ENCODE measurements around the gene PIP4K2C.

Gene PIP4K2C

DNA sequence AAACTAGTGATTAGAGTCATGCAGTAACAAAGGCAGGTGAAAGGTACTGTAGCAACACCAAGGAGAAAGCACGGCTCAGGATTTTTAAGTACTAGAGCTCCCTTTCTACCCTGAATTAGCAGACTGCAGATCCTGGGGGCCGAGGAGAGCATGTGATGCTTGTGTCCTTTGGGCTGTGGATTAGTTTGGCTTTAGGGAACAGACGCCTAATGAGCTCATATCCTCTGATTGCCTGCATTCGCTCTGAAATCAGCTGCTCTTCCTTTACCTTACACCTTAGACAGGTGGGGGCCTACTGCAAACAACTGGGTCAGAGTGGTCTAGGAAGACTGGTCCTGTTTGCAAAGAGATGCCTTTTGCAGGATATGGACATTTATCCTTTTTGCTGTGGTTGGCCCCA lies 2.2 kb downstream of the PIP4K2C start:
- DNase-seq (ENCODE audit: low spot score) (no peak), ATAC-seq (ENCODE audit: low read depth) (no peak)
- H3K36me3 ChIP-seq (ENCODE audit: low read depth): peaks cover 34% of the 10 kb centered on the region
- no peak overlapping the region for H3K4me3 ChIP-seq (ENCODE audit: severe bottlenecking)
- H3K4me1 ChIP-seq (ENCODE audit: insufficient read depth, poor library complexity, severe bottlenecking): peaks cover 13% of the 10 kb centered on the region
- H3K9me3 ChIP-seq (ENCODE audit: severe bottlenecking): no peaks in the 10 kb centered on the region
- H3K27me3 ChIP-seq (ENCODE audit: insufficient read depth, poor library complexity, severe bottlenecking): no peaks in the 10 kb centered on the region
- no peak overlapping the region for H3K27ac ChIP-seq (ENCODE audit: poor library complexity, severe bottlenecking)
- TF ChIP-seq, protein P1, sequence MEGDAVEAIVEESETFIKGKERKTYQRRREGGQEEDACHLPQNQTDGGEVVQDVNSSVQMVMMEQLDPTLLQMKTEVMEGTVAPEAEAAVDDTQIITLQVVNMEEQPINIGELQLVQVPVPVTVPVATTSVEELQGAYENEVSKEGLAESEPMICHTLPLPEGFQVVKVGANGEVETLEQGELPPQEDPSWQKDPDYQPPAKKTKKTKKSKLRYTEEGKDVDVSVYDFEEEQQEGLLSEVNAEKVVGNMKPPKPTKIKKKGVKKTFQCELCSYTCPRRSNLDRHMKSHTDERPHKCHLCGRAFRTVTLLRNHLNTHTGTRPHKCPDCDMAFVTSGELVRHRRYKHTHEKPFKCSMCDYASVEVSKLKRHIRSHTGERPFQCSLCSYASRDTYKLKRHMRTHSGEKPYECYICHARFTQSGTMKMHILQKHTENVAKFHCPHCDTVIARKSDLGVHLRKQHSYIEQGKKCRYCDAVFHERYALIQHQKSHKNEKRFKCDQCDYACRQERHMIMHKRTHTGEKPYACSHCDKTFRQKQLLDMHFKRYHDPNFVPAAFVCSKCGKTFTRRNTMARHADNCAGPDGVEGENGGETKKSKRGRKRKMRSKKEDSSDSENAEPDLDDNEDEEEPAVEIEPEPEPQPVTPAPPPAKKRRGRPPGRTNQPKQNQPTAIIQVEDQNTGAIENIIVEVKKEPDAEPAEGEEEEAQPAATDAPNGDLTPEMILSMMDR (IDR thresholded peaks at IDR 0.05; ENCODE audit: poor library complexity, severe bottlenecking): no peak

DNA sequence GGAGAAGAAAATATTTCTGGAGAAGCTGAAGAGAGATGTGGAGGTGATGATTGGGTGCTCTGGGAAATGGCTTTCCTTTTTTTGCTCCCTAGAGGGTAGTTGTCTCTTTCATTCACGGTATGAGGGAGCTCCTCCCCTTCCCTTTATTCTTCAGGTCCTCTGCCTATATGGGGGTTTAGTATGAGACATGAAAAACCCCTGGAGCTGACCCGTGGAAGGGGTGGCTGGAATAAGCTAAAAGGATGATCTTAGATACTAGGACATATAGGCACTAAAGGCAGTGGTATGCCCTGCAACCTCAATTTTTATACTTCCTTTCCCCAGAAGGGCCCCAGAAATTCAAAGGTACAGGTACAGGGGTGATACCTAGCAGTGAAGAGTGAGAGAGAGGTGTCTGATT lies 9.4 kb downstream of the PIP4K2C start:
- peaks cover 5% of the 10 kb centered on the region for H3K4me1 ChIP-seq (ENCODE audit: insufficient read depth, poor library complexity, severe bottlenecking)
- H3K36me3 ChIP-seq (ENCODE audit: low read depth): peaks cover 37% of the 10 kb centered on the region
- no peak overlapping the region for H3K4me3 ChIP-seq (ENCODE audit: severe bottlenecking)
- ATAC-seq (ENCODE audit: low read depth) (no peak), DNase-seq (ENCODE audit: low spot score) (no peak)
- TF ChIP-seq, protein P1 (IDR thresholded peaks at IDR 0.05; ENCODE audit: poor library complexity, severe bottlenecking): no peak
- no peaks in the 10 kb centered on the region for H3K9me3 ChIP-seq (ENCODE audit: severe bottlenecking)
- no peak overlapping the region for H3K27ac ChIP-seq (ENCODE audit: poor library complexity, severe bottlenecking)
- no peaks in the 10 kb centered on the region for H3K27me3 ChIP-seq (ENCODE audit: insufficient read depth, poor library complexity, severe bottlenecking)

DNA sequence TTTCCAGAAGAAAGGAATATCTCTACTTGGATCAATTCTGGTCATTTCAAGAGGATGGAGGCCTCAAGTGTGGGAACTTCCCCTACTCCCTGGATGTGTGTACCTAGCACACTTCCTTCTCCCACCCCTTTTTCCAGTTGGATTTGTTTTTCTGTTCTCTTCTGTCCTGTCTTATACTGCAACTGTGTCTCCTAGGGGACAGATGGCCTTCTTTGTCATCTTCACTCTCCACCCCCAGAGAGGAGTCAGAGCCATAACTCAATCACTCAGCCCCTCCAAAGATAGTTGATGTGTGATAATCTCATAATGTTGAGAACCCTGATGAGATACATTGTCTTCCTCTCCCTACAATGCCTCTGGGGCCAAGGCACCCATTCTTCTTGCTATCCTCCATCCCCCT lies 11.6 kb downstream of the PIP4K2C start:
- Histone ChIP-seq H3K36me3 (ENCODE audit: low read depth) (peaks cover 21% of the 10 kb centered on the region), H3K27ac (ENCODE audit: poor library complexity, severe bottlenecking) (no peak overlapping the region)

DNA sequence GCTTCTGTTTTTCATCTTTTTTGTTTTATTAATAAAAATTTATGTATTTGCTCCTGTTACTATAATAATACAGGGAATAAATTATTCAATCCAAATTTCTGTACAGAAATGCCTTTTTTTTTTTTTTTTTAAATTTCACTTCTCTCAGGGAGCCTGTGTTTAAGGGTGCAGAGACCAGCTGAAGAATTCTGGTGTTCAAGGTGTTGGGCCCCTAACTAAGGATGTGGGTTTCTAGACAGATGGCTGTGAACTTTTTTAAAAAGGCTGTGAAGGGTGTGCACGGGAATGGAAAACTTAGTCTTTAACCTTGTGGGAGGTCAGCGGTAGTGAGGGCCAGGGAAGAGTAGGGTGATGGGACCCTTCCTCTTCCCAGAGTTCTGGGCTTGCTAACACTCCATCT lies 12.3 kb downstream of the PIP4K2C start:
- Histone ChIP-seq H3K36me3 (ENCODE audit: low read depth) (peaks cover 19% of the 10 kb centered on the region), H3K4me1 (ENCODE audit: insufficient read depth, poor library complexity, severe bottlenecking) (peaks cover 5% of the 10 kb centered on the region), H3K27me3 (ENCODE audit: insufficient read depth, poor library complexity, severe bottlenecking) (no peaks in the 10 kb centered on the region), H3K9me3 (ENCODE audit: severe bottlenecking) (no peaks in the 10 kb centered on the region), H3K27ac (ENCODE audit: poor library complexity, severe bottlenecking) (peak overlapping the region; percentile 19), H3K4me3 (ENCODE audit: severe bottlenecking) (no peak overlapping the region)
- ATAC-seq (ENCODE audit: low read depth) (no peak), DNase-seq (ENCODE audit: low spot score) (no peak)
- TF ChIP-seq, protein P1 (IDR thresholded peaks at IDR 0.05; ENCODE audit: poor library complexity, severe bottlenecking): no peak

More for the DNA sequence above, 11.6 kb downstream of the PIP4K2C start:
- no peak for DNase-seq (ENCODE audit: low spot score)
- TF ChIP-seq, protein P1 (IDR thresholded peaks at IDR 0.05; ENCODE audit: poor library complexity, severe bottlenecking): no peak
- Histone ChIP-seq H3K4me1 (ENCODE audit: insufficient read depth, poor library complexity, severe bottlenecking) (peaks cover 5% of the 10 kb centered on the region), H3K9me3 (ENCODE audit: severe bottlenecking) (no peaks in the 10 kb centered on the region), H3K27me3 (ENCODE audit: insufficient read depth, poor library complexity, severe bottlenecking) (no peaks in the 10 kb centered on the region), H3K4me3 (ENCODE audit: severe bottlenecking) (no peak overlapping the region)
- ATAC-seq (ENCODE audit: low read depth): no peak

DNA sequence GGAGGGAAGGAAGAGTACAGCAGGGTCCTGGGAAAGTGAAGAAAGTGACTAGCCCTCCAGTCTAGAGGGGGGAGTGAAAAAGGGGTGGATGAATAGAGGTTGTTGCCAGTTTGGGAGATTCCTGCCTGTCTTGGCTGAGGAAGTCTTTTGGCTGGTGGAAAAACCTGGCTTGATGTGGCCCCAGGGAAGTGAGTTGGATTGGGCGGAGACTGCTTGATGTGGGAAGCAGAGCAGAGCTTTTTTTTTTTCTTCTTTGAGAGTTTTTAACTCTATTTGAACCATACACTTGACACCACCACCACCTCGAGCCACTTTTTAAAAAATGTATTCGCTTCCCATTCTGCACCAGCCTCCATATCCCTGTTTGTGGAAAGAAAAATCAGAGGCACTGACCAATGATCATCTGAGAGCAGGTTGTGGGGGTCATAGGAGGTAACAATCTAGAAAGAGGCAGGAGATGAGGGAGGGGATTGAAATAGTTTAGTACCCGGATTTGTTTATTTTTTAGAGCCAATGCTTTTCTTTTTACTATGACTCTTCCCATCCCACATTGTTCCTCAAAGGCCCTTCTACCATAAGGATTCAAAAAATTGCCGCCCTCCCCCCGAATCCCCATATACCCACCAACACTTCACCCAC lies 12.9 kb downstream of the PIP4K2C start:
- H3K27ac ChIP-seq (ENCODE audit: poor library complexity, severe bottlenecking): peak overlapping the region; percentile 19
- no peaks in the 10 kb centered on the region for H3K27me3 ChIP-seq (ENCODE audit: insufficient read depth, poor library complexity, severe bottlenecking)
- DNase-seq (ENCODE audit: low spot score) (no peak), ATAC-seq (ENCODE audit: low read depth) (peak; percentile 51; the same call in 2 of the 3 replicates)
- H3K4me3 ChIP-seq (ENCODE audit: severe bottlenecking): peak overlapping the region; percentile 43
- H3K36me3 ChIP-seq (ENCODE audit: low read depth): peaks cover 18% of the 10 kb centered on the region
- peaks cover 5% of the 10 kb centered on the region for H3K4me1 ChIP-seq (ENCODE audit: insufficient read depth, poor library complexity, severe bottlenecking)
- TF ChIP-seq, protein P1 (IDR thresholded peaks at IDR 0.05; ENCODE audit: poor library complexity, severe bottlenecking): no peak
- no peaks in the 10 kb centered on the region for H3K9me3 ChIP-seq (ENCODE audit: severe bottlenecking)
